K562 (cell line): ENCODE results near the gene OLFML3. TPM values are rescaled to one million over a fixed set of nuclear protein-coding genes. Genes with fewer than 3 reads are reported as not detected.

Experiments
- ATAC-seq: fragments of 200-7000 bp; cut with Tn5 transposase; 3 replicates; pipeline ENCODE4 v1.9.1; 2020; ENCODE audit warnings: moderate library complexity
- BruUV-seq: library from RNA; stranded (reverse); fragments of 400-500 nt; replicated peaks from 2 replicates; lab custom pipeline; 2021; lab: Mats Ljungman, UMichigan
- CTCF ChIA-PET: fragments of 300-600 bp; formaldehyde crosslinking; extraction: SDS; loops from one replicate; lab custom pipeline; 2021; ENCODE audit warnings: low intra/inter-chr PET ratio; lab: Yijun Ruan, JAX
- POLR2A ChIA-PET: fragments of 300-600, 350-650 bp; sonication (Branson Sonifier 250); formaldehyde crosslinking; extraction: SDS; loops from one replicate; lab custom pipeline; 2021; ENCODE audit warnings: antibody characterized with exemption, inconsistent platforms; lab: Yijun Ruan, JAX
- DNase-seq, 4 experiments: peaks; one replicate each; pipeline versions ENCODE4 v3.0.0 to v3.0.0-alpha.2; 2011 to 2018; ENCODE audit warnings: low spot score in 3 of 4, mixed read lengths in 3 of 4; ENCODE audit errors: extremely low read depth in 1 of 4
- FAIRE-seq: peaks from 2 replicates; lab custom pipeline; 2011; peaks lifted over from hg19 to GRCh38; lab: Jason Lieb, UNC
- H2AFZ ChIP-seq: 2 replicates; pipeline ENCODE4 v1.6.0; 2011; ENCODE audit warnings: low read depth, low read length, control low read depth, inconsistent platforms
- H3K27ac ChIP-seq: fragments of 200-600 bp; 3 replicates; pipeline ENCODE4 v1.8.0; 2011; ENCODE audit warnings: low read depth, mild to moderate bottlenecking, control low read depth, inconsistent platforms, low read length, moderate library complexity, mixed read lengths; ENCODE audit errors: extremely low read depth
- H3K27me3 ChIP-seq, 2 experiments: fragments of 300-600 bp in 1 of 2; 2 replicates in 1 of 2; 3 replicates in 1 of 2; pipeline versions ENCODE4 v1.6.0 to v1.8.0; 2011; ENCODE audit warnings: inconsistent platforms in 2 of 2, low read length in 2 of 2, mild to moderate bottlenecking in 1 of 2, mixed read lengths in 1 of 2, moderate library complexity in 1 of 2; ENCODE audit not compliant: control insufficient read depth in 2 of 2, insufficient read depth in 2 of 2
- H3K36me3 ChIP-seq: fragments of 300-600 bp; 3 replicates; pipeline ENCODE4 v1.8.0; 2011; ENCODE audit warnings: mild to moderate bottlenecking, low read length, inconsistent platforms; ENCODE audit not compliant: control insufficient read depth, insufficient read depth
- H3K4me1 ChIP-seq, 2 experiments: fragments of 200-600 bp in 1 of 2; replicated peaks in 1 of 2; 2 replicates in 1 of 2; 3 replicates in 1 of 2; pipeline versions ENCODE4 v1.5.1 to v1.8.0; 2011; ENCODE audit warnings: inconsistent platforms in 2 of 2, low read length in 2 of 2, mild to moderate bottlenecking in 1 of 2, mixed read lengths in 1 of 2, moderate library complexity in 1 of 2; ENCODE audit not compliant: control insufficient read depth in 2 of 2, insufficient read depth in 2 of 2
- H3K4me2 ChIP-seq: 2 replicates; pipeline ENCODE4 v1.6.1; 2011; ENCODE audit warnings: low read length, control low read depth, inconsistent platforms, mixed read lengths; ENCODE audit not compliant: insufficient read depth
- H3K4me3 ChIP-seq: fragments of 200-600 bp; sonication (generic), shearing (Covaris generic); 2 replicates; pipeline ENCODE4 v1.5.1; 2016; ENCODE audit warnings: control low read depth, inconsistent platforms
- H3K79me2 ChIP-seq: fragments of 200-600 bp; 3 replicates; pipeline ENCODE4 v1.8.0; 2011; ENCODE audit warnings: low read length, inconsistent platforms; ENCODE audit not compliant: control insufficient read depth, insufficient read depth
- H3K9ac ChIP-seq, 2 experiments: 2 replicates each; pipeline versions ENCODE4 v1.6.0 to v1.6.1; 2011; ENCODE audit warnings: low read depth in 2 of 2, low read length in 2 of 2, control low read depth in 1 of 2, inconsistent platforms in 1 of 2, mild to moderate bottlenecking in 1 of 2, mixed read lengths in 1 of 2; ENCODE audit not compliant: insufficient read depth in 1 of 2
- H3K9me1 ChIP-seq: one replicate; pipeline ENCODE4 v1.6.0; 2011; ENCODE audit warnings: inconsistent platforms, mild to moderate bottlenecking, low read length, moderate library complexity; ENCODE audit not compliant: control insufficient read depth, insufficient read depth
- H3K9me3 ChIP-seq: replicated peaks from 2 replicates; pipeline ENCODE4 v1.5.1; 2011; ENCODE audit warnings: low read depth, low read length, inconsistent platforms; ENCODE audit not compliant: control insufficient read depth, insufficient read depth
- H4K20me1 ChIP-seq: replicated peaks from 2 replicates; pipeline ENCODE4 v1.6.1; 2011; ENCODE audit warnings: low read length, inconsistent platforms, mixed read lengths; ENCODE audit not compliant: control insufficient read depth, insufficient read depth
- KDM2B ChIP-seq: fragments of 250-450 bp; sonication (Bioruptor Pico); IDR thresholded peaks from 2 replicates; pipeline ENCODE4 v1.8.0; 2021; ENCODE audit warnings: mild to moderate bottlenecking, moderate library complexity
- TCF3 ChIP-seq: sonication (generic); formaldehyde crosslinking; IDR thresholded peaks from 2 replicates; pipeline ENCODE4 v1.4.0; 2020; ENCODE audit warnings: mild to moderate bottlenecking, missing genetic modification reagents
- TCFL5 ChIP-seq: fragments of 250-450 bp; sonication (Bioruptor Pico); conservative IDR thresholded peaks from 2 replicates; pipeline ENCODE4 v1.6.1; 2021; ENCODE audit warnings: mild to moderate bottlenecking, moderate library complexity, matching md5 sums
- WGBS: fragments of 100-300 bp; shearing (Covaris generic); methylation state at CpG from one replicate; pipeline ENCODE4 v1.1.6; 2016; ENCODE audit warnings: low coverage, mixed read lengths; ENCODE audit not compliant: insufficient coverage; ENCODE audit errors: missing lambda C conversion rate; 5-methylcytosine and 5-hydroxymethylcytosine counted together
- in situ Hi-C: fragments of 300-500 bp; cut with MboI; formaldehyde crosslinking; loops from 4 replicates; pipeline ENCODE4 v1.15.0; 2018; ENCODE audit warnings: inconsistent platforms, mixed read lengths
- intact Hi-C: fragments of 100-400 bp; cut with micrococcal nuclease; formaldehyde crosslinking; loops from 2 replicates; pipeline ENCODE4 v1.14.2; 2022
- polyA plus RNA-seq, 8 experiments: library from polyadenylated mRNA; depleted of rRNA in 4 of 8; stranded (reverse) in 5 of 8; unstranded in 3 of 8; fragments of >200 nt; fragmentation: Nextera tagmentation in 2 of 8; fragmentation: Illumina TruSeq in 1 of 8; extraction: Ambion mirVana in 2 of 8; extraction: Trizol in 1 of 8; gene quantifications; 2 replicates each; pipeline versions ENCODE4 v1.2.1 to v1.2.3, GENCODE V29; 2011 to 2014; ENCODE audit warnings: inconsistent platforms in 1 of 8, missing spikeins in 1 of 8
- total RNA-seq, 7 experiments: library from RNA; depleted of rRNA in 6 of 7; stranded (reverse); fragments of >200 nt in 6 of 7; fragmentation: Illumina TruSeq in 2 of 7; extraction: Trizol in 2 of 7; gene quantifications; 2 replicates each; pipeline versions ENCODE4 v1.2.1 to v1.2.3, GENCODE V29; 2011 to 2021; ENCODE audit warnings: low replicate concordance in 1 of 7
- TF ChIP-seq, protein P1 (sequence below): fragments of 450-650 bp; formaldehyde crosslinking; IDR thresholded peaks from 2 replicates; pipeline ENCODE4 v1.4.0; 2020; ENCODE audit warnings: mild to moderate bottlenecking
- TF ChIP-seq, protein P2 (sequence below): sonication (generic); formaldehyde crosslinking; IDR thresholded peaks from 2 replicates; pipeline ENCODE4 v1.8.0; 2022; ENCODE audit warnings: mild to moderate bottlenecking, missing genetic modification reagents

Gene OLFML3
- total and polyA plus RNA-seq, 9 of the 15 experiments (the other 6 are each of a cell fraction or from before 2014, with no cell fraction given): 0.07 to 0.13 (median 0.07) TPM; not detected in 6

- no peaks in the 10 kb centered on the region for H3K9me1 ChIP-seq
- H3K9ac ChIP-seq: no peak overlapping the region
- H3K27ac ChIP-seq: no peak overlapping the region
- CTCF ChIA-PET: no interaction called here
- H3K79me2 ChIP-seq: no peaks in the 10 kb centered on the region
- DNase-seq (no peak), ATAC-seq (no peak), FAIRE-seq (no peak)
- H3K4me2 ChIP-seq: no peak overlapping the region
- intact Hi-C loops (no loop called here), in situ Hi-C loops (no loop called here)
- no peaks in the 10 kb centered on the region for H3K36me3 ChIP-seq
- no peaks in the 10 kb centered on the region for H4K20me1 ChIP-seq
- under 1% methylated on average over 6 of the region's 6 CpGs for WGBS
- no peak overlapping the region for H2AFZ ChIP-seq
- H3K4me3 ChIP-seq: no peak overlapping the region
- POLR2A ChIA-PET: no interaction called here
- H3K27me3 ChIP-seq: peaks cover 3 to 13% of the 10 kb centered on the region in 2 experiments; a peak in 4 of 5 replicates
- no peaks in the 10 kb centered on the region for H3K4me1 ChIP-seq
- no peaks in the 10 kb centered on the region for H3K9me3 ChIP-seq
- no TSS peak for BruUV-seq
- TF ChIP-seq TCFL5 (CRISPR knock-in tag): no peak
- TF ChIP-seq, protein P1, sequence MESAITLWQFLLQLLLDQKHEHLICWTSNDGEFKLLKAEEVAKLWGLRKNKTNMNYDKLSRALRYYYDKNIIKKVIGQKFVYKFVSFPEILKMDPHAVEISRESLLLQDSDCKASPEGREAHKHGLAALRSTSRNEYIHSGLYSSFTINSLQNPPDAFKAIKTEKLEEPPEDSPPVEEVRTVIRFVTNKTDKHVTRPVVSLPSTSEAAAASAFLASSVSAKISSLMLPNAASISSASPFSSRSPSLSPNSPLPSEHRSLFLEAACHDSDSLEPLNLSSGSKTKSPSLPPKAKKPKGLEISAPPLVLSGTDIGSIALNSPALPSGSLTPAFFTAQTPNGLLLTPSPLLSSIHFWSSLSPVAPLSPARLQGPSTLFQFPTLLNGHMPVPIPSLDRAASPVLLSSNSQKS (CRISPR knock-in tag): no peak
- TF ChIP-seq KDM2B: no peak
- TF ChIP-seq, protein P2, sequence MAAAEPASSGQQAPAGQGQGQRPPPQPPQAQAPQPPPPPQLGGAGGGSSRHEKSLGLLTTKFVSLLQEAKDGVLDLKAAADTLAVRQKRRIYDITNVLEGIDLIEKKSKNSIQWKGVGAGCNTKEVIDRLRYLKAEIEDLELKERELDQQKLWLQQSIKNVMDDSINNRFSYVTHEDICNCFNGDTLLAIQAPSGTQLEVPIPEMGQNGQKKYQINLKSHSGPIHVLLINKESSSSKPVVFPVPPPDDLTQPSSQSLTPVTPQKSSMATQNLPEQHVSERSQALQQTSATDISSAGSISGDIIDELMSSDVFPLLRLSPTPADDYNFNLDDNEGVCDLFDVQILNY (CRISPR knock-in tag): no peak
- TF ChIP-seq TCF3: no peak
Observed at GRCh38 chr1:114026797-114027196, 47.5 kb downstream of the OLFML3 start.

Other genes with a start within 250 kb of the OLFML3 start
Only the 7 nearest of the 8 such genes appear.
- 12.6 and 13.7 TPM in 2 replicates for gene RSBN1, start 167.0 kb upstream of the OLFML3 start, total RNA-seq (2014; rRNA removed)
- gene RSBN1, start 167.0 kb upstream of the OLFML3 start, total RNA-seq (2014; rRNA removed; fragmentation: Illumina TruSeq; extraction: Trizol): 15.4 and 17.2 TPM in 2 replicates
- gene RSBN1, start 167.0 kb upstream of the OLFML3 start, total RNA-seq (2015; rRNA removed; fragmentation: Illumina TruSeq; extraction: Trizol): 17.2 and 18.2 TPM in 2 replicates
- 17.6 and 20.3 TPM in 2 replicates for gene RSBN1, start 167.0 kb upstream of the OLFML3 start, total RNA-seq (2021)
- 20.7 and 24.3 TPM in 2 replicates for gene RSBN1, start 167.0 kb upstream of the OLFML3 start, polyA plus RNA-seq (2011; rRNA removed)
- gene RSBN1, start 167.0 kb upstream of the OLFML3 start, polyA plus RNA-seq (2014; fragmentation: Illumina TruSeq; extraction: Trizol): 12.2 and 12.6 TPM in 2 replicates
- 10 to 100 TPM in 1 of 2 experiments, 1 to 10 TPM in 1; 4.5 to 13.0 TPM for gene RSBN1, start 167.0 kb upstream of the OLFML3 start, polyA plus RNA-seq (2014; fragmentation: Nextera tagmentation; extraction: Ambion mirVana)
- gene RSBN1, start 167.0 kb upstream of the OLFML3 start, polyA plus RNA-seq (2014; rRNA removed): 7.2 and 10.2 TPM in 2 replicates
- gene PTPN22, start 107.8 kb upstream of the OLFML3 start, total RNA-seq (2014; rRNA removed): 0.82 and 1.3 TPM in 2 replicates
- gene PTPN22, start 107.8 kb upstream of the OLFML3 start, total RNA-seq (2014; rRNA removed; fragmentation: Illumina TruSeq; extraction: Trizol): 1.9 and 2.0 TPM in 2 replicates
- gene PTPN22, start 107.8 kb upstream of the OLFML3 start, total RNA-seq (2015; rRNA removed; fragmentation: Illumina TruSeq; extraction: Trizol): 4.6 and 5.3 TPM in 2 replicates
- gene PTPN22, start 107.8 kb upstream of the OLFML3 start, total RNA-seq (2021): 1.0 and 1.3 TPM in 2 replicates
- 0.45 and 0.76 TPM in 2 replicates for gene PTPN22, start 107.8 kb upstream of the OLFML3 start, polyA plus RNA-seq (2011; rRNA removed)
- 1.9 and 2.3 TPM in 2 replicates for gene PTPN22, start 107.8 kb upstream of the OLFML3 start, polyA plus RNA-seq (2014; fragmentation: Illumina TruSeq; extraction: Trizol)
- gene PTPN22, start 107.8 kb upstream of the OLFML3 start, polyA plus RNA-seq (2014; fragmentation: Nextera tagmentation; extraction: Ambion mirVana): 1 to 10 TPM; 1.1 to 1.6 TPM
- gene PTPN22, start 107.8 kb upstream of the OLFML3 start, polyA plus RNA-seq (2014; rRNA removed): 0.95 and 1.4 TPM in 2 replicates
- gene BCL2L15, start 91.9 kb upstream of the OLFML3 start, total RNA-seq (2014; rRNA removed): 0.09 and 0.12 TPM in 2 replicates
- 0.32 and 0.33 TPM in 2 replicates for gene BCL2L15, start 91.9 kb upstream of the OLFML3 start, total RNA-seq (2014; rRNA removed; fragmentation: Illumina TruSeq; extraction: Trizol)
- gene BCL2L15, start 91.9 kb upstream of the OLFML3 start, total RNA-seq (2015; rRNA removed; fragmentation: Illumina TruSeq; extraction: Trizol): 0.19 and 0.36 TPM in 2 replicates
- 0.09 and 0.72 TPM in 2 replicates for gene BCL2L15, start 91.9 kb upstream of the OLFML3 start, total RNA-seq (2021)
- gene BCL2L15, start 91.9 kb upstream of the OLFML3 start, polyA plus RNA-seq (2011; rRNA removed): 0.25 and 0.74 TPM in 2 replicates
- 0.06 and 0.26 TPM in 2 replicates for gene BCL2L15, start 91.9 kb upstream of the OLFML3 start, polyA plus RNA-seq (2014; fragmentation: Illumina TruSeq; extraction: Trizol)
- under 1 TPM in 1 of 2 experiments, not detected in 1; 0.42 TPM for gene BCL2L15, start 91.9 kb upstream of the OLFML3 start, polyA plus RNA-seq (2014; fragmentation: Nextera tagmentation; extraction: Ambion mirVana)
- 0.32 and 0.78 TPM in 2 replicates for gene BCL2L15, start 91.9 kb upstream of the OLFML3 start, polyA plus RNA-seq (2014; rRNA removed)
- 15.8 and 20.2 TPM in 2 replicates for gene AP4B1, start 74.7 kb upstream of the OLFML3 start, total RNA-seq (2014; rRNA removed)
- gene AP4B1, start 74.7 kb upstream of the OLFML3 start, total RNA-seq (2014; rRNA removed; fragmentation: Illumina TruSeq; extraction: Trizol): 24.6 and 30.4 TPM in 2 replicates
- gene AP4B1, start 74.7 kb upstream of the OLFML3 start, total RNA-seq (2015; rRNA removed; fragmentation: Illumina TruSeq; extraction: Trizol): 21.2 and 21.7 TPM in 2 replicates
- 22.2 and 23.8 TPM in 2 replicates for gene AP4B1, start 74.7 kb upstream of the OLFML3 start, total RNA-seq (2021)
- 36.5 and 37.3 TPM in 2 replicates for gene AP4B1, start 74.7 kb upstream of the OLFML3 start, polyA plus RNA-seq (2011; rRNA removed)
- 26.7 and 28.5 TPM in 2 replicates for gene AP4B1, start 74.7 kb upstream of the OLFML3 start, polyA plus RNA-seq (2014; fragmentation: Illumina TruSeq; extraction: Trizol)
- 10 to 100 TPM; 21.9 to 28.2 TPM for gene AP4B1, start 74.7 kb upstream of the OLFML3 start, polyA plus RNA-seq (2014; fragmentation: Nextera tagmentation; extraction: Ambion mirVana)
- 26.1 and 32.0 TPM in 2 replicates for gene AP4B1, start 74.7 kb upstream of the OLFML3 start, polyA plus RNA-seq (2014; rRNA removed)
- gene DCLRE1B, start 74.1 kb upstream of the OLFML3 start, total RNA-seq (2014; rRNA removed): 10.6 and 15.8 TPM in 2 replicates
- gene DCLRE1B, start 74.1 kb upstream of the OLFML3 start, total RNA-seq (2014; rRNA removed; fragmentation: Illumina TruSeq; extraction: Trizol): 17.2 and 19.2 TPM in 2 replicates
- 22.6 and 22.9 TPM in 2 replicates for gene DCLRE1B, start 74.1 kb upstream of the OLFML3 start, total RNA-seq (2015; rRNA removed; fragmentation: Illumina TruSeq; extraction: Trizol)
- 22.8 and 23.7 TPM in 2 replicates for gene DCLRE1B, start 74.1 kb upstream of the OLFML3 start, total RNA-seq (2021)
- gene DCLRE1B, start 74.1 kb upstream of the OLFML3 start, polyA plus RNA-seq (2011; rRNA removed): 11.0 and 11.7 TPM in 2 replicates
- 25.9 and 28.8 TPM in 2 replicates for gene DCLRE1B, start 74.1 kb upstream of the OLFML3 start, polyA plus RNA-seq (2014; fragmentation: Illumina TruSeq; extraction: Trizol)
- gene DCLRE1B, start 74.1 kb upstream of the OLFML3 start, polyA plus RNA-seq (2014; fragmentation: Nextera tagmentation; extraction: Ambion mirVana): 10 to 100 TPM; 12.4 to 22.2 TPM
- 14.9 and 18.0 TPM in 2 replicates for gene DCLRE1B, start 74.1 kb upstream of the OLFML3 start, polyA plus RNA-seq (2014; rRNA removed)
- 20.2 and 28.3 TPM in 2 replicates for gene HIPK1, start 50.1 kb upstream of the OLFML3 start, total RNA-seq (2014; rRNA removed)
- 29.6 and 33.1 TPM in 2 replicates for gene HIPK1, start 50.1 kb upstream of the OLFML3 start, total RNA-seq (2014; rRNA removed; fragmentation: Illumina TruSeq; extraction: Trizol)
- 28.6 and 29.6 TPM in 2 replicates for gene HIPK1, start 50.1 kb upstream of the OLFML3 start, total RNA-seq (2015; rRNA removed; fragmentation: Illumina TruSeq; extraction: Trizol)
- 57.5 and 57.9 TPM in 2 replicates for gene HIPK1, start 50.1 kb upstream of the OLFML3 start, total RNA-seq (2021)
- gene HIPK1, start 50.1 kb upstream of the OLFML3 start, polyA plus RNA-seq (2011; rRNA removed): 56.1 and 66.4 TPM in 2 replicates
- gene HIPK1, start 50.1 kb upstream of the OLFML3 start, polyA plus RNA-seq (2014; fragmentation: Illumina TruSeq; extraction: Trizol): 34.5 and 35.9 TPM in 2 replicates
- 10 to 100 TPM in 1 of 2 experiments, 1 to 10 TPM in 1; 10.0 to 10.9 TPM for gene HIPK1, start 50.1 kb upstream of the OLFML3 start, polyA plus RNA-seq (2014; fragmentation: Nextera tagmentation; extraction: Ambion mirVana)
- gene HIPK1, start 50.1 kb upstream of the OLFML3 start, polyA plus RNA-seq (2014; rRNA removed): 21.3 and 21.9 TPM in 2 replicates
- gene SYT6, start 174.4 kb downstream of the OLFML3 start, total RNA-seq (2014; rRNA removed): not detected in 2 replicates
- not detected in 2 replicates for gene SYT6, start 174.4 kb downstream of the OLFML3 start, total RNA-seq (2014; rRNA removed; fragmentation: Illumina TruSeq; extraction: Trizol)
- gene SYT6, start 174.4 kb downstream of the OLFML3 start, total RNA-seq (2015; rRNA removed; fragmentation: Illumina TruSeq; extraction: Trizol): not detected in 2 replicates
- not detected in 2 replicates for gene SYT6, start 174.4 kb downstream of the OLFML3 start, total RNA-seq (2021)
- gene SYT6, start 174.4 kb downstream of the OLFML3 start, polyA plus RNA-seq (2011; rRNA removed): 0.06 TPM in 1 of 2 replicates, not detected in the other
- gene SYT6, start 174.4 kb downstream of the OLFML3 start, polyA plus RNA-seq (2014; fragmentation: Illumina TruSeq; extraction: Trizol): not detected in 2 replicates
- gene SYT6, start 174.4 kb downstream of the OLFML3 start, polyA plus RNA-seq (2014; fragmentation: Nextera tagmentation; extraction: Ambion mirVana): not detected
- not detected in 2 replicates for gene SYT6, start 174.4 kb downstream of the OLFML3 start, polyA plus RNA-seq (2014; rRNA removed)